Measurements from ENCODE around the gene SPECC1L.

Gene SPECC1L

GRCh38 chr22:24455039-24455438 lies 184.4 kb downstream of the SPECC1L start:
- TF ChIP-seq NFIC (IDR thresholded peaks at IDR 0.05) (no peak), FOXM1 (IDR thresholded peaks at IDR 0.05; ENCODE audit: borderline replicate concordance, low read depth) (no peak), REST (IDR thresholded peaks at IDR 0.05; ENCODE audit: low read depth) (no peak), EP300 (IDR thresholded peaks at IDR 0.05; ENCODE audit: borderline replicate concordance) (no peak), CEBPB (IDR thresholded peaks at IDR 0.05) (no peak), TAF1 (IDR thresholded peaks at IDR 0.05; ENCODE audit: low read depth) (no peak), MAX (IDR thresholded peaks at IDR 0.05) (no peak), TEAD4 (IDR thresholded peaks at IDR 0.05) (no peak), ZBTB7A (IDR thresholded peaks at IDR 0.05; ENCODE audit: low read depth) (no peak), USF1 (IDR thresholded peaks at IDR 0.05) (no peak), TCF12 (IDR thresholded peaks at IDR 0.05; ENCODE audit: low read depth) (no peak), CREB1 (IDR thresholded peaks at IDR 0.05; ENCODE audit: low read depth) (no peak), EGR1 (IDR thresholded peaks at IDR 0.05) (no peak), YY1 (IDR thresholded peaks at IDR 0.05; ENCODE audit: low read depth) (no peak), RAD21 (IDR thresholded peaks at IDR 0.05; ENCODE audit: low read depth) (no peak)

GRCh38 chr22:24455751-24456426 lies 185.3 kb downstream of the SPECC1L start:
- no peak for TF ChIP-seq MAX (IDR thresholded peaks at IDR 0.05)
- TF ChIP-seq REST (IDR thresholded peaks at IDR 0.05; ENCODE audit: low read depth) = no peak
- TF ChIP-seq USF1 (IDR thresholded peaks at IDR 0.05) = no peak
- TF ChIP-seq CEBPB (IDR thresholded peaks at IDR 0.05) = no peak
- no peak for TF ChIP-seq CREB1 (IDR thresholded peaks at IDR 0.05; ENCODE audit: low read depth)
- TF ChIP-seq EP300 (IDR thresholded peaks at IDR 0.05; ENCODE audit: borderline replicate concordance) = no peak
- no peak for TF ChIP-seq EGR1 (IDR thresholded peaks at IDR 0.05)
- TF ChIP-seq YY1 (IDR thresholded peaks at IDR 0.05; ENCODE audit: low read depth) = no peak
- no peak for TF ChIP-seq FOXM1 (IDR thresholded peaks at IDR 0.05; ENCODE audit: borderline replicate concordance, low read depth)
- TF ChIP-seq TCF12 (IDR thresholded peaks at IDR 0.05; ENCODE audit: low read depth) = no peak
- TF ChIP-seq RAD21 (IDR thresholded peaks at IDR 0.05; ENCODE audit: low read depth) = no peak
- TF ChIP-seq ZBTB7A (IDR thresholded peaks at IDR 0.05; ENCODE audit: low read depth) = no peak
- no peak for TF ChIP-seq NFIC (IDR thresholded peaks at IDR 0.05)
- no peak for TF ChIP-seq TEAD4 (IDR thresholded peaks at IDR 0.05)
- no peak for TF ChIP-seq TAF1 (IDR thresholded peaks at IDR 0.05; ENCODE audit: low read depth)

- TF ChIP-seq MAX (IDR thresholded peaks at IDR 0.05) (no peak), CEBPB (IDR thresholded peaks at IDR 0.05) (no peak), RAD21 (IDR thresholded peaks at IDR 0.05; ENCODE audit: low read depth) (no peak), EP300 (IDR thresholded peaks at IDR 0.05; ENCODE audit: borderline replicate concordance) (no peak), NFIC (IDR thresholded peaks at IDR 0.05) (no peak), USF1 (IDR thresholded peaks at IDR 0.05) (no peak), EGR1 (IDR thresholded peaks at IDR 0.05) (no peak), REST (IDR thresholded peaks at IDR 0.05; ENCODE audit: low read depth) (no peak), TCF12 (IDR thresholded peaks at IDR 0.05; ENCODE audit: low read depth) (no peak), TAF1 (IDR thresholded peaks at IDR 0.05; ENCODE audit: low read depth) (no peak), YY1 (IDR thresholded peaks at IDR 0.05; ENCODE audit: low read depth) (no peak), TEAD4 (IDR thresholded peaks at IDR 0.05) (no peak), FOXM1 (IDR thresholded peaks at IDR 0.05; ENCODE audit: borderline replicate concordance, low read depth) (no peak), CREB1 (IDR thresholded peaks at IDR 0.05; ENCODE audit: low read depth) (no peak), ZBTB7A (IDR thresholded peaks at IDR 0.05; ENCODE audit: low read depth) (no peak)
Observed at GRCh38 chr22:24457894-24458420, 187.3 kb downstream of the SPECC1L start.
